GM12891 (cell line): ENCODE data around the gene SLC12A3.

ENCODE experiments used
- POLR2A ChIP-seq: IDR thresholded peaks from 2 replicates; pipeline ENCODE4 v1.6.1; 2011; ENCODE audit warnings: low read depth, low read length, control low read depth
- POLR2AphosphoS5 ChIP-seq: IDR thresholded peaks from 2 replicates; pipeline ENCODE4 v1.6.1; 2011; ENCODE audit warnings: low read depth, low read length, control low read depth
- POU2F2 ChIP-seq: IDR thresholded peaks from 2 replicates; pipeline ENCODE4 v1.6.1; 2011; ENCODE audit warnings: low read depth, mild to moderate bottlenecking, control low read depth, low read length, moderate library complexity
- SPI1 ChIP-seq: IDR thresholded peaks from 2 replicates; pipeline ENCODE4 v1.6.1; 2011; ENCODE audit warnings: low read depth, low read length, control low read depth

DNA sequence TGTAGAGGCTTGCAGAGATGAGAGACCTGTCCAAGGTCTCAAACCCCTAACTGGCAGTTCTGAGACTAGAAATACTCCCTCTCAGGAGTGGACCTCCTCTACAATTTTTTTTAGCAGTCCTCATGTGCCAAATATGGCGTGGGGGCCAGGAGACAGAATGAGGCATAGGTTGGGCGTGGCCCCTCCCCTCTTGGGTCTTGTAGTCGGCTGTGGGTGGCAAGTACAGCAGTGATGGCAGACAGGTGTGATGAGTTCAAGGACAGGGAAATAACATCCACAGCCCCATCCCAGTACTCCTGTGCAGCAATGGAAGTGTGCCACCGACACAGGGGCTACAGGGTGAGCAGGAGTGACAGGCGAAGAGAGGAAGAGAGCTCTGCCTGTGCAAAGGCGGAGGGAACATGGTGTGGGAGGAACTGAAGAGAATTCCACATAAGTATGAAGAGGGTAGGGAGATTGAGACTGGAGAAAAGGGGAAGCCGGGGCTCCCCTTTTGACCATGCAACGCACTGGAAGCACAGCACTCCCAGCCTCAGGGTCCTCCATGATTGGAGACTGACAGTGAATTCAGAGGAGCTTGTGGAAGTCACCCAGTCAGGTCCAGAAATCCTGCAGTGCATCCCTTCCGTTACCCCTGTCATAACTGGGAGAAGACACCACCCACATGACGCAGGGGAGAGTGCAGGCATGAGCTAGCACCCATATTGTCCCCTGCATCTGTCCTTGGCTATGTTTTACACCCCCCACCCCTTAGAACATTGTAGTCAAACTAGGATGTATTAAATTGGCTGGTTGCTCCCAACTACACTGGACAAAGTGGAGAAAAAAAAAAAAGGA is 82.0 kb downstream of the SLC12A3 start:
- TF ChIP-seq POLR2A = peak; percentile 82
- peak; percentile 84 for TF ChIP-seq POLR2AphosphoS5
- no peak for TF ChIP-seq SPI1
- peak; percentile 26 for TF ChIP-seq POU2F2
